ENCODE data around the gene RNF220.

DNA sequence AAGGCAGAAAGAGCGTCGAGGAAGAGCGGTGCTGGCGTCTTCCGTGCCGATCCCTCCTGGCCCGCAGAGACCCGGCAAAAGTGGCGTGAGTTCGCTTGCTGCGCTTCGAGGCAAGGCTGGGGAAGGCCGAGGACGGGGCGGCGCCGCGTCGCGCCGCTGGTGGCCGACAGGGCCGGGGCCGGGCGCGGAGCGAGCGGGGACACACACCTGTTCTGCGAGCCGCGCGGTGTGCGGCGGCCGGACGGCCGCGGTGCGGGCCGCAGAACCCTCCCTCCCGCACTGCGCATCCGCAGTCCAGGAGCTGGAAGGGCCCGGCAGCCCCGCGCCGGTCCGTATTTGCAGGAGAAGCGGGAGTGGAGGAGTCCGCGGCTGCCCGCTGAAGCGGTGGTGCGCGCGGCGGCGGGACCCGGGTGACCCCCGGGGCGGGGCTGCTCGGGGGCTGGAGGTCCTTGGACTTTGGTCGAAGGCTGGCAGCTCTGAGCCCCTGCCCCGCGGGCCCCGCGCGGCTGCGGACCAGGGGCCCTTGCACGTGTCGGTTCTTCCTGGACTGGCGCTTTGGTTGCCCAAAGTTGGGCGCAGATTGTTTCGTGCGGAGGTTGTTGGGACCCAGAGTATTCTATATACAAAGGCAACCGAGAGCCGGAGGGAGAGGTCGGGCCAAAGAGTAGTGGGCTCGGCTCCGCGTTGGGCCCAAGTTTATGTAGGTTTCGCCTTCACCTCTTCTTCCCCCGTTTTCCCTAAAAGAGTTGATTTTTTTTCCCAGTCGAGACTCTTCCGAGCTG, 2.6 kb downstream of the RNF220 start:
- no peak for TF ChIP-seq ZBTB7A (tag by site-specific recombination; IDR thresholded peaks at IDR 0.05; ENCODE audit: low read depth)
- TF ChIP-seq ZNF501 (tag by site-specific recombination; IDR thresholded peaks at IDR 0.05) = no peak
- TF ChIP-seq, protein P1, sequence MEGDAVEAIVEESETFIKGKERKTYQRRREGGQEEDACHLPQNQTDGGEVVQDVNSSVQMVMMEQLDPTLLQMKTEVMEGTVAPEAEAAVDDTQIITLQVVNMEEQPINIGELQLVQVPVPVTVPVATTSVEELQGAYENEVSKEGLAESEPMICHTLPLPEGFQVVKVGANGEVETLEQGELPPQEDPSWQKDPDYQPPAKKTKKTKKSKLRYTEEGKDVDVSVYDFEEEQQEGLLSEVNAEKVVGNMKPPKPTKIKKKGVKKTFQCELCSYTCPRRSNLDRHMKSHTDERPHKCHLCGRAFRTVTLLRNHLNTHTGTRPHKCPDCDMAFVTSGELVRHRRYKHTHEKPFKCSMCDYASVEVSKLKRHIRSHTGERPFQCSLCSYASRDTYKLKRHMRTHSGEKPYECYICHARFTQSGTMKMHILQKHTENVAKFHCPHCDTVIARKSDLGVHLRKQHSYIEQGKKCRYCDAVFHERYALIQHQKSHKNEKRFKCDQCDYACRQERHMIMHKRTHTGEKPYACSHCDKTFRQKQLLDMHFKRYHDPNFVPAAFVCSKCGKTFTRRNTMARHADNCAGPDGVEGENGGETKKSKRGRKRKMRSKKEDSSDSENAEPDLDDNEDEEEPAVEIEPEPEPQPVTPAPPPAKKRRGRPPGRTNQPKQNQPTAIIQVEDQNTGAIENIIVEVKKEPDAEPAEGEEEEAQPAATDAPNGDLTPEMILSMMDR (tag by site-specific recombination; IDR thresholded peaks at IDR 0.05) = no peak
- TF ChIP-seq, protein P2, sequence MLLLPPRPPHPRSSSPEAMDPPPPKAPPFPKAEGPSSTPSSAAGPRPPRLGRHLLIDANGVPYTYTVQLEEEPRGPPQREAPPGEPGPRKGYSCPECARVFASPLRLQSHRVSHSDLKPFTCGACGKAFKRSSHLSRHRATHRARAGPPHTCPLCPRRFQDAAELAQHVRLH (tag by site-specific recombination; IDR thresholded peaks at IDR 0.05) = no peak
- no peak for TF ChIP-seq ZNF596 (tag by site-specific recombination; IDR thresholded peaks at IDR 0.05)
